GM19025 (cell line): ENCODE results near the gene SCGB2A2.

Experiments
- ATAC-seq: cut with Tn5 transposase; IDR thresholded peaks from one replicate; pipeline ENCODE4 v1.9.1; 2021; ENCODE audit warnings: mild to moderate bottlenecking, low read depth, moderate library complexity; ENCODE audit not compliant: unreplicated experiment

SCGB2A2 gene

GRCh38 chr11:62298975-62299374 lies 29.0 kb downstream of the SCGB2A2 start, which contains the start of gene SCGB1D4:
TSS of gene SCGB1D4 (minus strand) at chr11:62299075. CDS start at chr11:62299010, 65 bp downstream.
- no peak for ATAC-seq

- no peak for ATAC-seq
Measured at GRCh38 chr11:62306227-62306626, 36.3 kb downstream of the SCGB2A2 start.

GRCh38 chr11:62307950-62308349 lies 38.0 kb downstream of the SCGB2A2 start:
- ATAC-seq = no peak

GRCh38 chr11:62309991-62310390 lies 40.0 kb downstream of the SCGB2A2 start:
- ATAC-seq = no peak

- no peak for ATAC-seq
Measured at GRCh38 chr11:62315431-62315830, 45.5 kb downstream of the SCGB2A2 start.

GRCh38 chr11:62322524-62322923 lies 52.6 kb downstream of the SCGB2A2 start:
- no peak for ATAC-seq
